Panc1 (cell line): ENCODE measurements around the gene NAXE. TPM values are rescaled to one million over a fixed set of nuclear protein-coding genes. Genes with fewer than 3 reads are reported as not detected.
A peak's percentile ranks its signal among the peaks of the same experiment; 100 is the strongest.

Experiments
- ATAC-seq: fragments of 200-7000 bp; cut with Tn5 transposase; 2 replicates; pipeline ENCODE4 v1.9.1; 2020; ENCODE audit warnings: mild to moderate bottlenecking, moderate library complexity
- BruUV-seq: library from RNA; stranded (reverse); fragments of 400-500 nt; replicated peaks from 2 replicates; lab custom pipeline; 2021; lab: Mats Ljungman, UMichigan
- CTCF ChIA-PET: fragments of 300-600 bp; sonication (Branson Sonifier 250); formaldehyde crosslinking; loops from one replicate; lab custom pipeline; 2022; ENCODE audit warnings: antibody characterized with exemption; lab: Charles Lee
- POLR2A ChIA-PET: fragments of 300-600 bp; sonication (Branson Sonifier 250); formaldehyde crosslinking; loops from one replicate; lab custom pipeline; 2022; ENCODE audit warnings: antibody characterized with exemption; lab: Charles Lee
- DNase-seq: peaks from one replicate; pipeline ENCODE4 v3.0.0-alpha.2; 2010; ENCODE audit warnings: low read depth, low spot score
- H3K27ac ChIP-seq: 2 replicates; pipeline ENCODE4 v1.5.1; 2011; ENCODE audit warnings: mild to moderate bottlenecking, low read length, inconsistent platforms
- H3K27me3 ChIP-seq: fragments of 200-500 bp; sonication (Bioruptor generic); 2 replicates; pipeline ENCODE4 v1.6.0; 2014; ENCODE audit warnings: low read length, inconsistent platforms; ENCODE audit not compliant: control insufficient read depth, insufficient read depth
- H3K36me3 ChIP-seq: fragments of 200-500 bp; sonication (Bioruptor generic); 2 replicates; pipeline ENCODE4 v1.5.1; 2014; ENCODE audit warnings: inconsistent platforms, mild to moderate bottlenecking, low read length, moderate library complexity; ENCODE audit not compliant: control insufficient read depth, insufficient read depth
- H3K4me1 ChIP-seq: 2 replicates; pipeline ENCODE4 v1.5.1; 2011; ENCODE audit warnings: inconsistent platforms, mild to moderate bottlenecking, low read length, moderate library complexity; ENCODE audit not compliant: control insufficient read depth, insufficient read depth
- H3K4me3 ChIP-seq, 2 experiments: 2 replicates each; pipeline ENCODE4 v1.5.1; 2011 to 2012; ENCODE audit warnings: low read depth in 2 of 2, low read length in 2 of 2, mild to moderate bottlenecking in 2 of 2, inconsistent platforms in 1 of 2, moderate library complexity in 1 of 2
- H3K9me3 ChIP-seq: fragments of 200-500 bp; sonication (Bioruptor generic); 2 replicates; pipeline ENCODE4 v1.5.1; 2014; ENCODE audit warnings: low read depth, mild to moderate bottlenecking, inconsistent platforms, low read length, moderate library complexity; ENCODE audit not compliant: control insufficient read depth, insufficient read depth
- CTCF ChIP-seq: fragments of 450-650 bp; IDR thresholded peaks from 2 replicates; pipeline ENCODE4 v1.5.1; 2017; ENCODE audit warnings: mild to moderate bottlenecking
- POLR2AphosphoS5 ChIP-seq: IDR thresholded peaks from 2 replicates; pipeline ENCODE4 v1.6.1; 2012; ENCODE audit warnings: mild to moderate bottlenecking, low read depth, low read length, moderate library complexity
- REST ChIP-seq, 2 experiments: IDR thresholded peaks; 2 replicates each; pipeline ENCODE4 v1.6.1; 2011 to 2012; ENCODE audit warnings: low read depth in 2 of 2, control low read depth in 1 of 2, low read length in 1 of 2, mild to moderate bottlenecking in 1 of 2, moderate library complexity in 1 of 2; ENCODE audit not compliant: insufficient read depth in 1 of 2
- SIN3A ChIP-seq: IDR thresholded peaks from 2 replicates; pipeline ENCODE4 v1.6.1; 2012; ENCODE audit warnings: low read depth, mild to moderate bottlenecking, low read length, moderate library complexity, borderline replicate concordance; ENCODE audit not compliant: insufficient read depth
- TCF7L2 ChIP-seq: IDR thresholded peaks from 2 replicates; pipeline ENCODE4 v1.6.1; 2011; ENCODE audit warnings: mild to moderate bottlenecking, low read depth, low read length, inconsistent platforms
- in situ Hi-C: cut with HindIII; loops from 2 replicates; pipeline ENCODE4 v1.10.0; 2016; ENCODE audit warnings: low sequenced_read_pairs, low pct_unique_long_range_greater_than_20kb
- intact Hi-C: fragments of 100-400 bp; cut with micrococcal nuclease; formaldehyde crosslinking; loops from one replicate; pipeline ENCODE4 v1.10.0; 2022; ENCODE audit not compliant: unreplicated experiment
- total RNA-seq: library from RNA; stranded (reverse); gene quantifications from one replicate; pipeline ENCODE4 v1.2.1, GENCODE V29; 2021; ENCODE audit not compliant: unreplicated experiment

NAXE gene
- total RNA-seq, 1 experiment from 2014 or later, result 211 TPM

- Histone ChIP-seq H3K36me3 (no peaks in the 10 kb centered on the region), H3K4me3 (no peak overlapping the region), H3K4me1 (peaks cover 9% of the 10 kb centered on the region), H3K9me3 (no peaks in the 10 kb centered on the region), H3K27me3 (no peaks in the 10 kb centered on the region), H3K27ac (no peak overlapping the region)
- in situ Hi-C loops (no loop called here), intact Hi-C loops (no loop called here)
- no peak for DNase-seq
- TF ChIP-seq REST (IDR thresholded peaks at IDR 0.05; ENCODE audit: insufficient read depth in 1 of 2, low read depth in 2 of 2, low read length in 1 of 2) (no peak), TCF7L2 (no peak), CTCF (no peak), POLR2AphosphoS5 (no peak), SIN3A (no peak)
- POLR2A ChIA-PET, result interaction anchor here (0.6 kb wide), 1 partner anchor 167 kb away, joined by 4 read pairs; no protein-coding TSS in a partner anchor
- no TSS peak for BruUV-seq
- CTCF ChIA-PET, result interaction anchor here (0.6 to 1.4 kb wide), 4 partner anchors 11 to 92 kb away, joined by 3 to 10 read pairs (median 4); no protein-coding TSS in a partner anchor
- ATAC-seq, result no peak
Observed at GRCh38 chr1:156612666-156613065, 21.1 kb downstream of the NAXE start.

DNA sequence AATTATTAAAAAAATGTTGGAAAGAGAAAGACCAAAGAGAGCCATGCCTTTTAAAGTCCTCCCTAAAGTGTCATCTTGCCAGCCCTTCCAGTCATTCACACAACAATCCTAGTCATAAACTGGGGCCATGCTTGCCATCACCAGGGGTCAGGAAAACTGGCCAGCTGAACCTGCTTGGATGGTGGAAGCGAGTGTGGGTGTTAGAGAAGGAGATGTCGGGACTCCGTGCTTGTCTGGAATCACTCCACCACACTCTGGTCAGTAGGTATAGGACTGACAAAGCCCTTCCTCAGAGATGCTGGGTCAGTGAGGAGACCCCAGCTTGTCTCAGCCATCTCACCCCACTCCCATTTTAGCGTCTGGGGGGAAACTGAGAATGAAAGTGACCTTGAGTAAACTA, 24.4 kb downstream of the NAXE start:
- Histone ChIP-seq H3K9me3 (no peaks in the 10 kb centered on the region), H3K36me3 (no peaks in the 10 kb centered on the region), H3K4me1 (peaks cover 4% of the 10 kb centered on the region), H3K4me3 (peak overlapping the region in 1 of 2 experiments; percentile 6; a peak in 1 of 4 replicates), H3K27ac (no peak overlapping the region), H3K27me3 (no peaks in the 10 kb centered on the region)
- POLR2A ChIA-PET, result no interaction called here
- DNase-seq (no peak), ATAC-seq (no peak)
- BruUV-seq, result no TSS peak
- no peak for TF ChIP-seq REST (IDR thresholded peaks at IDR 0.05; ENCODE audit: insufficient read depth in 1 of 2, low read depth in 2 of 2, low read length in 1 of 2)
- TF ChIP-seq TCF7L2, result no peak
- TF ChIP-seq POLR2AphosphoS5, result no peak
- no peak for TF ChIP-seq SIN3A
- no peak for TF ChIP-seq CTCF
- intact Hi-C loops, result no loop called here
- in situ Hi-C loops, result no loop called here
- CTCF ChIA-PET, result no interaction called here
